ENCODE data around the gene BIK.

The BIK gene

GRCh38 chr22:43160497-43161126, 50.1 kb downstream of the BIK start:
- no peaks in the 10 kb centered on the region for H4K20me1 ChIP-seq (ENCODE audit: insufficient read depth, low read length)
- no peak overlapping the region for H3K9ac ChIP-seq (ENCODE audit: low read length)
- no peaks in the 10 kb centered on the region for H3K9me2 ChIP-seq (replicated peaks; ENCODE audit: insufficient read depth, low read length)
- no peak overlapping the region for H3K4me3 ChIP-seq (ENCODE audit: low read length)
- no peak for TF ChIP-seq EZH2 (optimal IDR thresholded peaks at IDR 0.05; ENCODE audit: low read depth, low read length)
- no peak for TF ChIP-seq EZH2phosphoT487 (IDR thresholded peaks at IDR 0.05; ENCODE audit: low read length)
- no peak for TF ChIP-seq CTCF (IDR thresholded peaks at IDR 0.05; ENCODE audit: low read length)
- H3F3A ChIP-seq (ENCODE audit: insufficient read depth, low read length) = no peaks in the 10 kb centered on the region; the same call in 1 of the 2 replicates
- H3K4me2 ChIP-seq (ENCODE audit: low read depth, low read length) = no peak overlapping the region
- no peaks in the 10 kb centered on the region for H3K27me3 ChIP-seq (replicated peaks; ENCODE audit: insufficient read depth, low read length)
- no peak overlapping the region for H3K27ac ChIP-seq (ENCODE audit: low read length)
- no peaks in the 10 kb centered on the region for H3K4me1 ChIP-seq (ENCODE audit: low read length)
- no peaks in the 10 kb centered on the region for H3K36me3 ChIP-seq (replicated peaks; ENCODE audit: insufficient read depth, low read length)
- no peak for DNase-seq
- H2AFZ ChIP-seq (ENCODE audit: low read length) = no peak overlapping the region
- H3K79me2 ChIP-seq (ENCODE audit: low read length) = no peaks in the 10 kb centered on the region
- H3K9me3 ChIP-seq (replicated peaks; ENCODE audit: insufficient read depth, low read length) = no peaks in the 10 kb centered on the region

- Histone ChIP-seq H3K9ac (ENCODE audit: low read length) (no peak overlapping the region), H3K36me3 (replicated peaks; ENCODE audit: insufficient read depth, low read length) (no peaks in the 10 kb centered on the region), H3K4me1 (ENCODE audit: low read length) (no peaks in the 10 kb centered on the region), H3K27me3 (replicated peaks; ENCODE audit: insufficient read depth, low read length) (no peaks in the 10 kb centered on the region), H3K27ac (ENCODE audit: low read length) (no peak overlapping the region), H3K4me3 (ENCODE audit: low read length) (no peak overlapping the region), H3F3A (ENCODE audit: insufficient read depth, low read length) (no peaks in the 10 kb centered on the region; the same call in 1 of the 2 replicates), H3K9me2 (replicated peaks; ENCODE audit: insufficient read depth, low read length) (no peaks in the 10 kb centered on the region), H3K9me3 (replicated peaks; ENCODE audit: insufficient read depth, low read length) (no peaks in the 10 kb centered on the region), H4K20me1 (ENCODE audit: insufficient read depth, low read length) (no peaks in the 10 kb centered on the region), H3K4me2 (ENCODE audit: low read depth, low read length) (no peak overlapping the region), H3K79me2 (ENCODE audit: low read length) (no peaks in the 10 kb centered on the region), H2AFZ (ENCODE audit: low read length) (no peak overlapping the region)
- no peak for DNase-seq
- TF ChIP-seq EZH2phosphoT487 (IDR thresholded peaks at IDR 0.05; ENCODE audit: low read length) = no peak
These were observed 52.0 kb downstream of the BIK start for GRCh38 chr22:43162412-43163150.

GRCh38 chr22:43163241-43163795, 52.8 kb downstream of the BIK start:
- no peak overlapping the region for H3K9ac ChIP-seq (ENCODE audit: low read length)
- H3F3A ChIP-seq (ENCODE audit: insufficient read depth, low read length) = no peaks in the 10 kb centered on the region; the same call in 1 of the 2 replicates
- no peak for TF ChIP-seq EZH2phosphoT487 (IDR thresholded peaks at IDR 0.05; ENCODE audit: low read length)
- no peak for TF ChIP-seq CTCF (IDR thresholded peaks at IDR 0.05; ENCODE audit: low read length)
- TF ChIP-seq EZH2 (optimal IDR thresholded peaks at IDR 0.05; ENCODE audit: low read depth, low read length) = no peak
- no peak overlapping the region for H3K4me2 ChIP-seq (ENCODE audit: low read depth, low read length)
- DNase-seq = no peak
- H3K79me2 ChIP-seq (ENCODE audit: low read length) = no peaks in the 10 kb centered on the region
- H3K36me3 ChIP-seq (replicated peaks; ENCODE audit: insufficient read depth, low read length) = no peaks in the 10 kb centered on the region
- H4K20me1 ChIP-seq (ENCODE audit: insufficient read depth, low read length) = no peaks in the 10 kb centered on the region
- H3K27ac ChIP-seq (ENCODE audit: low read length) = no peak overlapping the region
- H2AFZ ChIP-seq (ENCODE audit: low read length) = no peak overlapping the region
- H3K4me3 ChIP-seq (ENCODE audit: low read length) = no peak overlapping the region
- no peaks in the 10 kb centered on the region for H3K27me3 ChIP-seq (replicated peaks; ENCODE audit: insufficient read depth, low read length)
- no peaks in the 10 kb centered on the region for H3K4me1 ChIP-seq (ENCODE audit: low read length)
- H3K9me3 ChIP-seq (replicated peaks; ENCODE audit: insufficient read depth, low read length) = no peaks in the 10 kb centered on the region
- no peaks in the 10 kb centered on the region for H3K9me2 ChIP-seq (replicated peaks; ENCODE audit: insufficient read depth, low read length)

All from MM.1S (cell line).